HuH-7.5 (cell line): Measurements from ENCODE around the gene B3GALT4.
A peak's percentile ranks its signal among the peaks of the same experiment; 100 is the strongest.
"Not testable (repeated sequence)": the region's sequence is repeated elsewhere in the genome, so short reads cannot be mapped to it uniquely, and the experiment has no call there.

Experiments
- DNase-seq: peaks from one replicate; pipeline ENCODE4 v3.0.0; 2011; ENCODE audit warnings: low spot score

B3GALT4 gene

DNA sequence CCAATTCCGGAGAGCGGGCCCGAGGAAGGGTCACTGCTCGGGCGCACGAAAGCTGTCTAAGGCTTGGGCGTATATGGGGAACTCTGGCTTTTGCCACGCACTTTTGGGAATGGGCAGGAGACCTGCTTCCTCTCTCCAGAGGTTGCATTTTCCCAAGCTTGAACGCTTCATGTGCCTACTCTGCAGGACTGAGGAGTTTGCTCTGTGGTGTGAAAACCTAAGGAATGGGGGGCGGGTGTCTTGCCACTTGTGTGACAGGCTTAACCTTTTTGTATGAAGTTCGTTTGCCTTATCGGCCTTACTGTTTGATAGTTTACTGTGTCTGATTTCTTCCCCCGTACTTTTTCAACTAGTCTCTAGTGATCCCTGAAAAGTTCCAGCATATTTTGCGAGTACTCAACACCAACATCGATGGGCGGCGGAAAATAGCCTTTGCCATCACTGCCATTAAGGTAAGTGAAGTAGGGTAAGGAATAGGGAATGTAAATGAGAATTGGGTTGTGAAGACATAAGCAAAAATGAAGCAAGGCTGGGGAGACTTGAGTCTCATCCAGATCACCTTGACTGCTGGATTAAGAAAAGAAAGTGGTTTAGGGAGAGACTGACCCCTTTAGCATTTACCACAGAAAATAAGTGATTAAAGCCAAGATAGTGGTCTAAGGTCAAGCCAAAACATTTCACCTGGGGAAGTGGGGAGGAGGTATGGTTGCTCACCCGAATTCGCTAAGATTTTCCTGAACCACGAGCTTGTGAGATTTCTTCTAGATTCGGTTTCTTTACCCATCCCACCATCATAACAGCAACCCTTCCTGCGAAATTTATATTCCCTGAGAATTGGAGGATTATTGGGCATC lies 4.4 kb upstream of the B3GALT4 start:
- no peak for DNase-seq

DNA sequence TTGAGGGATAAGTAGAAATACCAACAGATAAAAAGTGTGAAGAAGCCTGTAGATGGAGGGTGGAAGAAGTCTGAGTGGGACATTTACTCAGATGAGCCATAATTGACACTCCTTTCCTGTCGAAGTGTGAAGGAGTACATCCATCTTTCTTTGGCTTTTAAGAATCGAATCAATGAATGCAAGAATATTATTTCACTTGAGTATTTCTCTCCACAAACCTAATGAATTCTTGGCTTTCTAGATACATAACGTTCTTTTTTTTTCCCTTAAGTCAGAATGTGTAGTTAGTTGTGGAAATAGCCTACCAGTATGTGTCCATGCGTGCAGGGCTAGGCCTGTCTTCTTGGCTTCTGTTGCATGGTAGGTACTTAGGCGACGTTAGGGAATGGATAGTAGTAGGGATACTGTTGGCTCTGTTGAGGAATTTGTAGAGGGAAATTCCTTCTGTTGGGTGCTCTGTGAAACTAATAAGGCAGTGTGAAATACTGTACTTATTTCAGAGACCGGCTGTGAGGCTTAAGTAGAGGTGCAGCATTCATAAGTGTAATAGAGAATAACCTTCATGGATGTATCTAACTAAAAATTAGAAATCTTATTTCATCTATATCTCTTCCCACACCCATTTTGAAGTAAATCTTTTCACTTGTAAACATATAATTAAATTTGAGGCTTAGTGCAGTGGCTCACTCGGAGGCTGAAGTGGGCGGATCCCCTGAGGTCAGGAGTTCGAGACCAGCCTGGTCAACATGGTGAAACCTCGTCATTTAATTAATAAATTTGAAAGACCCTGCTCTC lies 3.6 kb upstream of the B3GALT4 start:
- DNase-seq, result no peak

DNA sequence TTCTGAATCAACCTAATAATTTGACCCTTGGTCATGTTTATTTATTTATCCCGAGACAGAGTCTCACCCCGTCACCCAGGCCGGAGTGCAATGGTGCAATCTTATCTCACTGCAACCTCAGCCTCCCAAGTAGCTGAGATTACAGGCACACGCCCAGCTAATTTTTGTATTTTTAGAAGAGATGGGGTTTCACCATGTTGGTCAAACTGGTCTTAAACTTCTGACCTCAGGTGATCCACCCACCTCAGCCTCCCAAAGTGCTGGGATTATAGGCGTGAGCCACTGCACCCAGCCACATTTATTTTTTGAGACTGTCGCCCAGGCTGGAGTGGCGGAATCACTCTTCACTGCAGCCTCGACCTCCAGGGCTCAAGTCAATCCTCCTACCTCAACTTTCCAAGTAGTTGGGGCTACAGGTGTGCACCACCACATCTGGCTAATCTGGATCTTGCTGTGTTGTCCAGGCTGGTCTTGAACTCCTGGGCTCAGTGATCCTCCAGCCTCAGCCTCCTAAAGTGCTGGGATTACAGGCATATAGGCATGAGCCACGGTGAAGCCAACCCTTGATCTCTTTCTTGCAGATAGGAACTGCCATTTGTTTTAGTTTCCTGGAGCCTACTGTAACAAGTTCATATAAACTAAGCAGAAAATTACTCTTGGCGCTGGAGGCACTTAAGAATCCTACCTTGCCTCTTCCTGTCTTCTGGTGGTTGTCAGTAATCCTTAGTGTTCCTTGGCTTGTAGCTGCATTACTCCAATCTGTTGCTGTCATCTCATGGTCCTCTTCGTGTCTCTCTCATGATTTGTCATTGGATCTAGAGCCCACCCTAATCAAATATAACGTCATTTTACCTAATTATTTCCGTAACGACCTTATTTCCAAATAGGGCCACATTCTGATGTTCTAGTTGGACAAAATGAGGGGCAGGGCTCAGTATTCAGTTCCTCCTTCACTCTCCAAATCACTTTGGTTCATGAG lies 2.7 kb upstream of the B3GALT4 start:
- DNase-seq, result no peak

DNA sequence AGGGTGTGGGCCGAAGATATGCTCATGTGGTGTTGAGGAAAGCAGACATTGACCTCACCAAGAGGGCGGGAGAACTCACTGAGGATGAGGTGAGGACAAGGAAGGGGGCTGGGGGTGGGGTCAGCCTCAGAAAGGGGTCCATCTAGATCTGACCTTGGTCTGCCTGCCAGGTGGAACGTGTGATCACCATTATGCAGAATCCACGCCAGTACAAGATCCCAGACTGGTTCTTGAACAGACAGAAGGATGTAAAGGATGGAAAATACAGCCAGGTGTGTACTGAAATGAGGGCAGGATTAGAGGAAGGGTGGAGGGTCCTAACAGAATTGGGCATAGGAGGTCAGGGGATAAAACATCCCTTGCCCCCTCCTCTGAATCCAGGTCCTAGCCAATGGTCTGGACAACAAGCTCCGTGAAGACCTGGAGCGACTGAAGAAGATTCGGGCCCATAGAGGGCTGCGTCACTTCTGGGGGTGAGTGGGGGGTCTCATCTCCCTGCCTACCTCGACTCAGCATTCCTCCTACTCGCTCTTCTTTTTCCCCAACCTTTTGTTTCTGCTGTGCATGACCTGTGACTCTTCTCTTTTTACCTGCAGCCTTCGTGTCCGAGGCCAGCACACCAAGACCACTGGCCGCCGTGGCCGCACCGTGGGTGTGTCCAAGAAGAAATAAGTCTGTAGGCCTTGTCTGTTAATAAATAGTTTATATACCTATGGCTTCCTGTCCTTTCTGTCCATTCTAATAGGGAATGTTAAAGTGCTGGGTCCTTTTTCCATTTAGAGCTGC lies 935 bp upstream of the B3GALT4 start:
- DNase-seq, result not testable (repeated sequence)

DNA sequence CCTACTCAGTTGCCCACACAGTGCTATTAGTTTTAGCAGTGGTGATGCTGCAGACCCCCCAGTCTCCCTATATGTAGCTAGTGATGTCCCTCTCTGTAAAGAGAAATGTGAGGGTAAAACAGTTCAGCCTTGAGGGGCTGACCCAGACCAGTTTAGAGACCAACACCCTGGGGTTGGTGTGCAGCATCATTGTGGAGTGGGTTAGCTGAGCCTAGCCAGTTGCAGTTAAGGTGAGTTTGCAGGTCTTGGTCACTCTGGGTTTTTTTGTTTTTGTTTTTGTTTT lies 401 bp upstream of the B3GALT4 start:
- no peak for DNase-seq

DNA sequence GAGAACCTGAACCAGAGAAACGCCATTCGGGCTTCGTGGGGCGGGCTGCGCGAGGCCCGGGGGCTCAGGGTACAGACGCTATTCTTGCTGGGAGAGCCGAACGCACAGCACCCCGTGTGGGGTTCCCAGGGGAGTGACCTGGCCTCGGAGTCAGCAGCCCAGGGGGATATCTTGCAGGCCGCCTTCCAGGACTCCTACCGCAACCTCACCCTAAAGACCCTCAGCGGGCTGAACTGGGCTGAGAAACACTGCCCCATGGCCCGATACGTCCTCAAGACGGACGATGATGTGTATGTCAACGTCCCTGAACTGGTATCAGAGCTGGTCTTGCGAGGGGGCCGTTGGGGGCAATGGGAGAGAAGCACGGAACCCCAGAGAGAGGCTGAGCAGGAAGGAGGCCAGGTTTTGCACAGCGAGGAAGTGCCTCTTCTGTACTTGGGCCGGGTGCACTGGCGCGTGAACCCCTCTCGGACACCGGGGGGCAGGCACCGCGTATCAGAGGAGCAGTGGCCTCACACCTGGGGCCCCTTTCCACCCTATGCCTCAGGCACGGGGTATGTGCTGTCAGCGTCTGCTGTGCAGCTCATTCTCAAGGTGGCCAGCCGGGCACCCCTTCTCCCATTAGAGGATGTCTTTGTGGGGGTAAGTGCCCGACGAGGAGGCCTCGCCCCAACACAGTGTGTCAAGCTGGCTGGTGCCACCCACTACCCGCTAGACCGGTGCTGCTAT lies 904 bp downstream of the B3GALT4 start:
- DNase-seq, result no peak

DNA sequence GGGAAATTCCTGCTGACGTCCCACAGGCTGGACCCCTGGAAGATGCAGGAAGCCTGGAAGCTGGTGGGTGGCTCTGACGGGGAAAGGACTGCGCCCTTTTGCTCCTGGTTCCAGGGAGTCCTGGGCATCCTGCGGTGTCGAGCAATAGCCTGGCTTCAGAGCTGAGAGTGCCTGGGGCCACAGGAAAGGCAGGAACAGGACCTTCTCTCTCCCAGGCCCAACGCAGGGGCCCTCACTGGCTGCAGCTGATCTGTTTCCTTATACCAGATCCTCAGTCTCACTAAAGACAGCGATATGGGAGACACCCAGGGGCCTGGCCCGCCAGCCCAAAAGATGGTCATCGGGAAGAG lies 1.4 kb downstream of the B3GALT4 start:
- DNase-seq, result no peak

DNA sequence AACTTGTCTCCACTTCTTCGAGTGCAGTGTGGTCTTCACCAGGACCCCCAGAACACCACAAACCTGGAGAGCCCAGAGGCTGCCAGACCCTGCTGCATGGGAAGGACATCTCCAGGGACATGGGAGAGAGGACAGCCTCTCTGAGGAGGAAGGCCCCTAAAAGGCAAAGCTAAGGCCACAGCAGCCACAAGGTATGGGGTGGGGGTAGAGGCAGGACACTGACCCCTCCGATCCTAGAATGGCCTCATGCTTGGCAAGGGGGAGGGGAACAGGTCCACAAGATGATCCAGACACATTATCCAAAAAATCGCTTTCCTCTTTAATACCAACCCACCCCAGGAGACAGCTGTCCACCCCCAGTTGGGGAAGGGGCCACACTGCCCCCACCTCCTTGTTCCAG lies 1.9 kb downstream of the B3GALT4 start:
- DNase-seq, result no peak

DNA sequence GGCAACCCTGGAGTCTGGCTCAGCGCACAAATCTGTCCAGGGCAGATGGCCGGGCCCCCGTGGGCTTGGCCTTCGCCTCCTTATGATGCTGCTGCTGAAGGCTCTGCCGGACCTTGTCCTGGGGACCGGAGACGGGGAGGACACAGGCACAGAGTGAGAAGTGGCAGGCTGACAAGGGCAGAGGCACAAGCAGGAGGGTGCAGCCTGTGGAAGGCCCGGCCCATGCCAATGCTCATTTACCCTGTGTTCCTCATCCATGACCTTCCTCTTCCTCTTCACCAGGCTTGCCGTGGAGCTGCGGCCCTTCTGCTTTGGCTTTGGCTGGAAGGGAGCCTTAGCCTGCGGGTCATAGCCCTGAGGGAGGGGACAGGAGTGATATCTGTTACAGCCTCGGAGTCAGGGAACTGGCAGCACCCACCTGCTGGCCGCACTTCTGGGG lies 2.4 kb downstream of the B3GALT4 start:
- DNase-seq, result no peak

DNA sequence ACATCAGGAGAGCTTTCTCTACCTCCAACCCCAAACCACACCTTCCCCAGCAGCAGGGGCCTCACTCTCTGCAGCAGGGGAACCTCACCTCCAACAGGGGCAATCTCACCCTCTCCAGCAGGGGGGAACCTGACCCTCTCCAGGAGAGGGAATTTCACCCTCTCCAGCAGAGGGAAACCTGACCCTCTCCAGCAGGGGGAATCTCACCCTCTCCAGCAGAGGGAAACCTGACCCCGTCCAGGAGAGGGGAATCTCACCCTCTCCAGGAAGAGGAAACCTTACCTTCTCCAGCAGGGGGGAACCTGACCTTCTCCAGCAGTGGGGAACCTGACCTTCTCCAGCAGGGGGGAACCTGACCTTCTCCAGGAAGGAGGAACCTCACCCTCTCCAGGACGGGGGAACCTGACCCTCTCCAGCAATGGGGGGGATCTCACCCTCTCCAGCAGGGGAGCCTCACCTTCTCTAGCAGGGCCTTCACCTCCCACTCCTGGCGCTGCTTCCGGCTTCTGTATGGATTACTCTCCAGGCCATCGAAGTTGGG lies 3.1 kb downstream of the B3GALT4 start:
- DNase-seq, result peak; percentile 77

DNA sequence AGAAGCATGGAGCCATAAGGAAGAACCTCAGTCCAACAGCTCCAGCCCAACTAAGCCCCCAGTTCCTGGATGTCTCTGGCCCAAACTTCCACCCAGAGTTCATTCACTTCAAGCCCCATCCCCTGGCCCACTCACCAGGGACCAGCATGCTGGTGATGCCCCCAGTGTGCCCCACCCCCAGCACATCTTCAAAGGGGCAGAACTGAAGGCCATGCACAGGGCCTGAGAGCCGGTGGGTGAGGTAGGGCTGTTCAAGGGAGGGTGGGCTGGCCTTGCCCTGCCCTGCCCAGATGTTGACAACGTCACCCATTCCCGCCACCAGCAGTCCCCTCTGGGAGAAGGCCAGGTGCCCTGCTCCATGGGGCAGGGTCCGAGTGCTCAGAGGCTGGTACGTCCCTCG lies 3.6 kb downstream of the B3GALT4 start:
- no peak for DNase-seq

DNA sequence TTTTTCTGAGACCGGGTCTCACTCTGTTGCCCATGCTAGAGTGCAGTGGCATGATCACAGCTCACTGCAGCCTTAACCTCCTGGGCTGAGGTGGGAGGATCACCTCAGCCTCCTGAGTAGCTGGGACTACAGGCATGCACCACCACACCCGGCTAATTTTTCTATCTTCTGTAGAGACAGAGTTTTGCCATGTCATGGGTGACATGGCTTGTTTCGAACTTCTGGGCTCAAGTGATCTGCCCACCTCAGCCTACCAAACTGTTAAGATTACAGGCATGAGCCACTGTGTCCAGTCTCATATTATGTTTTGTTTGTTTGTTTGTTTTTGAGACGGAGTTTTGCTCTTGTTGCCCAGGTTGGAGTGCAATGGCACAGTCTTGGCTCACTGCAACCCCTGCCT lies 8.3 kb downstream of the B3GALT4 start:
- not testable (repeated sequence) for DNase-seq

DNA sequence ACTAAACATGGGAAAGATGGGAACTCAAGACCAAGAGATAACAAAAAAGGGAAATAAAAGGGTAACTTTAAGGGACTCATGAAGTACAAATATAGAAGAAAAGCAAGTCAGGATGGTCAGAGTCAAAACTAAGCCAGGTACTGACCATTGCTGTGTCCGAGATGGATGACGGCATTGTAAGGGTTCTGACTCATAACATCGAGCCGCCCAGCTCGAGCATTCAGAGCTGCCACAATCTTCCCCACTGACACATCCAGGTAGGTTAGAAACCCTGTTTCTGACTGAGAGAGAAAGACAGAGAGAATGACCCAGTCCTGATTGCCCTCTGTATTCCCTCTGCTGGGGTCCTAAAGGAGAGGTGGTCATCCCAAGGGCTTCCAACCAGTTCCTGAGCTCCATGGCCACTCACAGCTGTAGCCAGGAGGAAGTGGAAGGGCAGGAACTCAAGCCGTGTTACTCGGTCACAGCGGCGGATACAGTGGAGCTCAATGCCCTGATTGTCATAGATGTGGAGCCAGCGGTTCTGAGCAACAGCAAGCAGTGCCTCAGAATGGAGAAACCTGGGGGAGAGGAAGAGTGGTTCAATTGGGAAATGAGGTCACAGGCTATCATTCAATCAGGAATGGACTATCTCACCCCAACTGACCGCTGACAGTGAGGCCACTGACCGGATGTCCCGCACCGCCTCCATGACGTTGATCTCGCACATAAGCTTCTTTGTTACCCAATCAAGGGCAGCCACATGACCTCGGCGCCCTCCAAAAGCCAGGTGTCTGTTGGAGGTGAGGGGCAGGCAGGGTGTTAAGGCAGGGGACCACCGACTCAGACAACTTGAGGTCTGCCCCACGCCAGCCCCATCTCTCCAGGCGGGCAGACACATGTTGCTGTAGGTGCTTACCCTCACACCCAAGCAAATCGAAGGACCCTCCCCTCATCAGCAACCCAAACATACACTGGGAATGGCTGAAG lies 10.3 kb downstream of the B3GALT4 start:
- DNase-seq, result no peak

DNA sequence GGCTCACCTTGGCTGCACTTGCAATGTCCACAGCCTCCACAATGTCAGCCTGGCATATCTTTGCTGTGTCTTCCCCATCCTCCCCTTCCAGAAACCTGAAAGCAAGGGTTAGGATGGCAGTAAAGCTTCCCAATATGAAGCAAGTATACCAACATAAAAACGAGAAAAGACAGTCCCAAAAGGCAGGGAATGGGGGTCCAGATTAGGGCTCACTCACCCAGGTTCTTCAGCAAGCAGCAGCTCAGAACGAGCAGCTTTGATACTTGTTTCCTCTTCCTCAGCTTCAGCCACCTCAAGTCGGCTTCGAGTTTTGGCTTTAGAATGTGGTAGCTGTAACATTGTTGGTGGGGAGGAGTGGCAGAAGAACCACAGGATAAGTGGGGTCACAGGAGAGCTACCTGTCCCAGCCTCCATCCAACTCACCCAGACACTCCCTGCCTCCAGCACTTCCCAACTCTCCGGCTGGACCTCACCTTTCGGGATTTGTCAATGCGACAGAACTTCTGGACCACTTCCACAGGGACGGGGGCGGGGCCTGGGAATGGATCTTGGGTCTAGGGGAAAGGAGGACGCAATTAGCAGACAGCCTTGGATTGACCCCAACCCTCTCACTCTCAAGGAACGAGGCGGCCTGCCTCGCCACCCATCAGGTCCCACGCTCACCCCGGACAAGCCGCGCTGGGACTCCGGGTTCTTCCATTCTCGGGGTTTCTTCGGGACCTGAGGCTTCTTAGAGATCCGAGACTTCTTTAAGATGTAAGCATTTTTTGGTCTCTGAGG lies 11.4 kb downstream of the B3GALT4 start:
- DNase-seq, result no peak

DNA sequence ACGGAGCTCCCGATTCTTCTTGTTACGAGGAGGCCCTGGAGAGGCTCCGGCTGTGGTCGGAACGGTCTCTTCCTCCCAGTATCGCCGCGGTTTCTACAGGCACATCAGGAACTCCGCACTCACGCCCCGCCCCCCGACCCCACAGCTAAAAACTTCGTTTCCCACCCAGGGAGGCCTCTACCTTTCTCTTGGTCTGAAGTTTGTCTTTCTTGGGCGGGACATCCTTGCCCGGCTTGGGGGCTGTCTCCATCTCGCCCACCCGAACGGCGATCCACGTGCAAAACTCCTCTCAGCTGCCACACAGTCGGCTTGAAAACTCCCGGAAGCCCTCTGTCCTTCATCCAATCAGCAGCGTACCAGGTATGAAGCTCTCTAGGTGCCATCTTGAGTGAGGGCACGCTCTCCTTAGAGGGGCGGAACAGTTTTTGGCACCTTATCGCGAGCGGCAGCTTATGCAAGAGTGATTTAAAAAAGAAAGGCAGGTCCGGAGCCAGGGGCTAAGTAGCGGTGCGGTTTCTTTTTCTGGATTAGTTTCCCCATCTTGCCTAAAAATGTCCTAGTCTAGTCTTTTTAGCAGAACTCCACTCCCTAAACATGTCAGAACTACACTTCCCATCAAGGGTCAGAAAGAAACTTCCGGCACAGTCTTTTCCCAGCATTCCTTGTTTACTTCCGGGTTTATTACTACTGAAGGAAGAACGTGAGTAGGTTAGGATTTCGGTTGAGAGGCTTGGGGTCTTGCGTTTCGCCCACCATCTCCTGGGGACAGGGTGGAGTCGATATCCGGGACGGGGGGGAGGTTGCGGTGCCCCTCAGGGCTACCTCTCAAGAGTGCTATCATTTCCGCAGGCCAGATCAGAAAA lies 12.2 kb downstream of the B3GALT4 start, which contains the start of the genes PFDN6 and WDR46:
TSS of gene PFDN6 (plus strand) at position 681 of the 863 bp plus-strand sequence. CDS start 256 bp downstream, outside the sequence.
TSS of gene WDR46 (minus strand) at position 319 of the 863 bp plus-strand sequence. CDS start at position 250, 69 bp downstream.
- peak; percentile 87 for DNase-seq

DNA sequence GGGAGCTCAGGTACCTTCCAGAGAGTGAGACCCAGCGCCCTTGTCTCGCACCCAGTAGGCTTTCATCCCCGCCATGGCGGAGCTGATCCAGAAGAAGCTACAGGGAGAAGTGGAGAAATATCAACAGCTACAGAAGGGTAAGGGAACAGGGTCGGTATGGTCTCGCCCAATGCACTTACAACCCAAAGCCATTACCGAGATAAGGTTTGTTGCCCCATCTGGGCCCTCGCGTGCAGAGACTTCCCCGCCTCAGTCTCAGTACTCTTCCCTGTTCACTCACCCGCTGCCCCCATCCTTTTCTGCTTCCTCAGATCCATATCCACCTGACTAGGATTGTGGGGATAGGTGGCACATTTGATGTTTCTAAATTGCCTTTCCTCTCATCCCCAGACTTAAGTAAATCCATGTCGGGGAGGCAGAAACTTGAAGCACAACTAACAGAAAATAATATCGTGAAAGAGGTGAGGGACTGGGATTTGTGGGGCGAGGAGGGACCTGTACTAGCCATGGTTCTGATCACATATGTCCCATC lies 12.9 kb downstream of the B3GALT4 start:
- no peak for DNase-seq

DNA sequence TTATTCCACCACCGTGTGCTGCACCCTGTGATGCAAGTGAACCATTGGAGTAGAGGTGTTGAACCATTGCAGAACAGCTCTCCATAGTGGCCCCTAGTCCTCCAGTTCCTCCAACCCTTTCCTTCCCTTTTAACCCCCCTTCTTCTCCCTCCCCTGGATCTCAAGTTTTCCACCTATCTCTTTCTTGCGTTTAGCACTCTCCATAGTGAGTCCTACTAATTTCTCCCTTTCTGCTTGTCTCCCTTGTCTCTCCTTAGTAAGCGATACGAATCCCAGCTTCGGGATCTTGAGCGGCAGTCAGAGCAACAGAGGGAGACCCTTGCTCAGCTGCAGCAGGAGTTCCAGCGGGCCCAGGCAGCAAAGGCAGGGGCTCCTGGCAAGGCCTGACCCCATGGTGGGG lies 13.5 kb downstream of the B3GALT4 start:
- DNase-seq, result no peak
